Heart left ventricle (tissue), 16 donors: Measurements from ENCODE around the gene GDF2. TPM values are rescaled to one million over a fixed set of nuclear protein-coding genes. Genes with fewer than 3 reads are reported as not detected.

ENCODE experiments used
- ATAC-seq, 4 donors: fragments of 200-7000 bp; cut with Tn5 transposase; one replicate each; pipeline ENCODE4 v1.9.1; 2020 to 2022; ENCODE audit warnings: moderate library complexity in 4 of 4, mild to moderate bottlenecking in 3 of 4, moderate number of reproducible peaks in 1 of 4
- DNase-seq, 5 donors: peaks; one replicate each; pipeline ENCODE4 v3.0.0-alpha.2; 2020
- H3K27ac ChIP-seq, 12 donors: fragments of 200-600 bp; sonication (generic) in 4 of 12; one replicate each; pipeline versions ENCODE4 v1.5.0 to v1.8.0; 2016 to 2022; ENCODE audit warnings: mild to moderate bottlenecking in 2 of 12
- H3K27me3 ChIP-seq, 9 donors: fragments of 200-600 bp; sonication (generic) in 2 of 9; one replicate each; pipeline versions ENCODE4 v1.5.1 to v1.8.0; 2016 to 2022; ENCODE audit warnings: mild to moderate bottlenecking in 3 of 9
- H3K36me3 ChIP-seq, 9 donors: fragments of 200-600 bp; sonication (generic) in 2 of 9; one replicate each; pipeline versions ENCODE4 v1.5.0 to v1.8.0; 2018 to 2022; ENCODE audit warnings: mild to moderate bottlenecking in 2 of 9
- H3K4me1 ChIP-seq, 12 donors: fragments of 200-600 bp; sonication (generic) in 4 of 12; one replicate each; pipeline versions ENCODE4 v1.5.0 to v1.8.0; 2016 to 2022; ENCODE audit warnings: mild to moderate bottlenecking in 3 of 12
- H3K4me3 ChIP-seq, 12 donors: fragments of 200-600 bp; sonication (generic) in 4 of 12; one replicate each; pipeline versions ENCODE4 v1.5.0 to v1.8.0; 2017 to 2022; ENCODE audit warnings: mild to moderate bottlenecking in 9 of 12, moderate library complexity in 4 of 12
- H3K9me3 ChIP-seq, 12 donors: fragments of 200-600 bp; sonication (generic) in 4 of 12; one replicate each; pipeline versions ENCODE4 v1.5.0 to v1.8.0; 2016 to 2022; ENCODE audit warnings: mild to moderate bottlenecking in 1 of 12
- CTCF ChIP-seq, 12 donors: fragments of 200-600 bp; sonication (generic) in 4 of 12; IDR thresholded peaks; one replicate each; pipeline versions ENCODE4 v1.5.0 to v1.8.0; 2018 to 2022; ENCODE audit warnings: antibody characterized with exemption in 12 of 12, mild to moderate bottlenecking in 5 of 12
- POLR2A ChIP-seq, 2 donors: fragments of 450-650 bp; IDR thresholded peaks; one replicate each; pipeline ENCODE4 v1.6.1; 2017; ENCODE audit warnings: antibody characterized with exemption in 2 of 2, mild to moderate bottlenecking in 2 of 2, moderate library complexity in 2 of 2
- WGBS, 4 donors: extraction: QIAGEN DNeasy Blood & Tissue Kit in 2 of 4; methylation state at CpG; one replicate each; pipeline versions ENCODE4 v1.1.5 to v1.1.7; 2013 to 2018; 5-methylcytosine and 5-hydroxymethylcytosine counted together
- intact Hi-C, 10 donors: fragments of 100-400 bp; cut with DNase I; formaldehyde crosslinking; loops; one replicate each; pipeline versions ENCODE4 v1.11.1 to v1.14.2; 2022
- polyA plus RNA-seq, 2 donors: library from polyadenylated mRNA; stranded (reverse); fragments of 200-250 nt; gene quantifications; one replicate each; pipeline ENCODE4 v1.2.3, GENCODE V29; 2013
- total RNA-seq, 9 donors: library from RNA; depleted of rRNA in 2 of 9; stranded (reverse); fragments of >200 nt in 2 of 9; fragmentation: NEBNext Ultra II Directional in 3 of 9; extraction: Animal tissue kit (Norgen Biotek cat#: 25700) in 3 of 9; gene quantifications; one replicate each; pipeline versions ENCODE4 v1.1.0 to v1.2.4, GENCODE V29; 2016 to 2023
- donor health status: ischemic (EF 13 %, LVEDD 7.1; RV severe dilation, severe dysfunction).
- donor health status: healthy with polysubstance abuse.
- donor health status: DM: no; HTN: yes; CAD: no.
- donor health status: DM: no; HTN: no; CAD: no.
- donor health status: ischemic (EF 25% LVEDD 6.9; RV normal size, moderate dysfunction).
- donor health status: ischemic (EF 25% LVEDD 5.7; RV mildly dilated, moderate dysfunction).
- donor health status: healthy.
- donor health status: DM: yes; HTN: yes; CAD: no.
- donor health status: ischemic (EF 35%, LVEDD 5.7; RV mildly dilated, moderate dysfunction).
- donor health status: nonischemic (EF 11% LVEDD 7.7; RV severe dilation, severe dysfunction).
- donor health status: DM: yes; HTN: yes; CAD: no.
- donor health status: PGD.
- donor health status: ischemic (EF 29% LVEDD 5.4; RV normal size, mild dysfunction).
- donor health status: nonischemic (EF 23%, LVEDD 6.1; RV moderate dilation, normal function).

The GDF2 gene
- total and polyA plus RNA-seq, 11 donors, result not detected

- Histone ChIP-seq H3K4me3 (no peak overlapping the region), H3K4me1 (peaks cover 0 to 11% (median under 1%) of the 10 kb centered on the region in 12 donors), H3K36me3 (no peaks in the 10 kb centered on the region), H3K27ac (no peak overlapping the region), H3K27me3 (peaks cover 0 to 25% (median 1%) of the 10 kb centered on the region in 9 donors), H3K9me3 (no peaks in the 10 kb centered on the region)
- intact Hi-C loops, result no loop called here
- DNase-seq (no peak), ATAC-seq (no peak)
- WGBS, 4 donors, result 71 to 74% (median 73%) methylated on average over 10 of the region's 10 CpGs
- TF ChIP-seq CTCF (IDR thresholded peaks at IDR 0.05) (no peak), POLR2A (IDR thresholded peaks at IDR 0.05) (no peak)
Measured at GRCh38 chr10:47306387-47307210, 15.7 kb upstream of the GDF2 start.

GRCh38 chr10:47307381-47307780, 14.9 kb upstream of the GDF2 start:
- Histone ChIP-seq H3K4me1 (peaks cover 0 to 10% (median 4%) of the 10 kb centered on the region in 12 donors), H3K4me3 (no peak overlapping the region), H3K27me3 (peaks cover 0 to 17% (median 0%) of the 10 kb centered on the region in 9 donors), H3K27ac (no peak overlapping the region), H3K9me3 (no peaks in the 10 kb centered on the region), H3K36me3 (no peaks in the 10 kb centered on the region)
- intact Hi-C loops, result no loop called here
- no peak for DNase-seq
- WGBS, 4 donors, result 81 to 91% (median 88%) methylated on average over 3 of the region's 3 CpGs
- no peak for ATAC-seq
- TF ChIP-seq CTCF (IDR thresholded peaks at IDR 0.05) (no peak), POLR2A (IDR thresholded peaks at IDR 0.05) (no peak)

- intact Hi-C loops, result no loop called here
- ATAC-seq (no peak), DNase-seq (no peak)
- Histone ChIP-seq H3K4me1 (peaks cover 0 to 10% (median 4%) of the 10 kb centered on the region in 12 donors), H3K4me3 (no peak overlapping the region), H3K27me3 (peaks cover 0 to 7% (median 0%) of the 10 kb centered on the region in 9 donors), H3K36me3 (no peaks in the 10 kb centered on the region), H3K27ac (no peak overlapping the region), H3K9me3 (no peaks in the 10 kb centered on the region)
- TF ChIP-seq POLR2A (IDR thresholded peaks at IDR 0.05), result no peak
- no peak for TF ChIP-seq CTCF (IDR thresholded peaks at IDR 0.05)
- 71 to 83% (median 79%) methylated on average over 9 of the region's 9 CpGs for WGBS, 4 donors
Measured at GRCh38 chr10:47308775-47309174, 13.5 kb upstream of the GDF2 start.

- ATAC-seq (no peak), DNase-seq (no peak)
- Histone ChIP-seq H3K36me3 (no peaks in the 10 kb centered on the region), H3K4me1 (peaks cover 0 to 10% (median 4%) of the 10 kb centered on the region in 12 donors), H3K4me3 (no peak overlapping the region), H3K27ac (no peak overlapping the region), H3K27me3 (peaks cover 0 to 7% (median 0%) of the 10 kb centered on the region in 9 donors), H3K9me3 (no peaks in the 10 kb centered on the region)
- no peak for TF ChIP-seq POLR2A (IDR thresholded peaks at IDR 0.05)
- TF ChIP-seq CTCF (IDR thresholded peaks at IDR 0.05), result peak in 5 of 12 donors; percentile 8 to 28 (median 25)
- 87 to 90% (median 88%) methylated on average over 34 of the region's 34 CpGs for WGBS, 4 donors
- intact Hi-C loops, result loop anchor here in 4 of 10 donors (2.0 to 10.0 kb wide), 5 partner anchors 262 to 315 kb away; no protein-coding TSS in a partner anchor
Measured at GRCh38 chr10:47309408-47310089, 12.7 kb upstream of the GDF2 start.
